Pulmonary artery endothelial cell (primary cell): ENCODE data around the gene FUNDC1. TPM values are rescaled to one million over a fixed set of nuclear protein-coding genes. Genes with fewer than 3 reads are reported as not detected.

Experiments
- DNase-seq: peaks from one replicate; pipeline ENCODE4 v3.0.0-alpha.2; 2011; ENCODE audit warnings: low read depth, low spot score
- total RNA-seq: library from RNA; depleted of rRNA; stranded (reverse); fragments of >200 nt; gene quantifications from 2 replicates; pipeline ENCODE4 v1.2.3, GENCODE V29; 2014

Gene FUNDC1
- total RNA-seq, 1 donor from 2014 or later: 10.7 TPM

GRCh38 chrX:44480591-44480990, 62.1 kb downstream of the FUNDC1 start:
- no peak for DNase-seq

- DNase-seq: no peak
Measured at GRCh38 chrX:44474410-44474809, 68.2 kb downstream of the FUNDC1 start.

Other genes starting within 250 kb of the FUNDC1 start
- gene EFHC2, start 199.2 kb downstream of the FUNDC1 start, total RNA-seq: under 0.01 TPM in 1 of 2 replicates, not detected in the other